B cell (primary cell): ENCODE measurements around the gene GRAMD2A.

Source experiments
- EZH2 ChIP-seq: IDR thresholded peaks from 2 replicates; pipeline ENCODE4 v1.6.1; 2012; ENCODE audit warnings: borderline replicate concordance, low read depth, mild to moderate bottlenecking, moderate library complexity, low read length; ENCODE audit not compliant: insufficient read depth, poor library complexity, severe bottlenecking
- TF ChIP-seq, protein P1 (sequence below): fragments of 200-600 bp; IDR thresholded peaks from one replicate; pipeline ENCODE4 v1.8.0; 2022; ENCODE audit warnings: antibody characterized with exemption, mild to moderate bottlenecking

DNA sequence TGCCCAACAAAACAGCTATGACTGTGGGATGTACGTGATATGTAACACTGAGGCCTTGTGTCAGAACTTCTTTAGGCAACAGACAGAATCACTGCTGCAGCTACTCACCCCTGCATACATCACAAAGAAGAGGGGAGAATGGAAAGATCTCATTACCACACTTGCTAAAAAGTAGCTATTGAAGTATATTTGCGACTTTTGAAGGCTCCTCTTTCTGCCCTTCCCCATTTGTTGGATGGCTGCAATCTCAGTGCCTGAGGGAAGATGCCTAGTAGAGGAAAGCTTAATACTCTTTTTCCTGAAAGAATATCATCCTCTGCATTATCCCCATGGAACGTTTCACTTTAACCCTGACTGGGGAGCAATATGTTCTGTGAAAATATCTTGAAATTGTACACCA, 57.5 kb downstream of the GRAMD2A start:
- TF ChIP-seq, protein P1, sequence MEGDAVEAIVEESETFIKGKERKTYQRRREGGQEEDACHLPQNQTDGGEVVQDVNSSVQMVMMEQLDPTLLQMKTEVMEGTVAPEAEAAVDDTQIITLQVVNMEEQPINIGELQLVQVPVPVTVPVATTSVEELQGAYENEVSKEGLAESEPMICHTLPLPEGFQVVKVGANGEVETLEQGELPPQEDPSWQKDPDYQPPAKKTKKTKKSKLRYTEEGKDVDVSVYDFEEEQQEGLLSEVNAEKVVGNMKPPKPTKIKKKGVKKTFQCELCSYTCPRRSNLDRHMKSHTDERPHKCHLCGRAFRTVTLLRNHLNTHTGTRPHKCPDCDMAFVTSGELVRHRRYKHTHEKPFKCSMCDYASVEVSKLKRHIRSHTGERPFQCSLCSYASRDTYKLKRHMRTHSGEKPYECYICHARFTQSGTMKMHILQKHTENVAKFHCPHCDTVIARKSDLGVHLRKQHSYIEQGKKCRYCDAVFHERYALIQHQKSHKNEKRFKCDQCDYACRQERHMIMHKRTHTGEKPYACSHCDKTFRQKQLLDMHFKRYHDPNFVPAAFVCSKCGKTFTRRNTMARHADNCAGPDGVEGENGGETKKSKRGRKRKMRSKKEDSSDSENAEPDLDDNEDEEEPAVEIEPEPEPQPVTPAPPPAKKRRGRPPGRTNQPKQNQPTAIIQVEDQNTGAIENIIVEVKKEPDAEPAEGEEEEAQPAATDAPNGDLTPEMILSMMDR, result no peak
- no peak for TF ChIP-seq EZH2
